ENCODE results near the gene CLDND2.

CLDND2 gene

DNA sequence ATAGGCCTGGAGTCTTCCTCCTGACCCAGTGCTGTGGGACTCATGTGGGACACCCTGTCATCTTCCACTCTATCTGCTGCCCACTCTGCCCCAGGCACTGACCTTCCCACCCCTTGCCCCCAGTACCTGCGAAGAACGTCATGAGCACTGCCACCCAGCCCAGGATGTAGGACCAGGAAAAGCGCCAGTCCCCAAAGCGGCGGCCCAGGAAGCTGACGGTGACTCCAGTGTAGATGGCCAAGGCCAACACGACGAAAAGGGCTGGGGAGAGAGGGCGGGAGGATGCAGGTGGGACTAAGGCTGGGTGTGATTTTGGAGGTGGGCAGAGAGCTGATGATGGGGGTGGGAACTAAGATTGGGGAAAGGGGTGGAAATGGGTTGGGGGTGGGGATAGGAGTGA lies 11.6 kb upstream of the CLDND2 start:
- DNase-seq: no peak

DNA sequence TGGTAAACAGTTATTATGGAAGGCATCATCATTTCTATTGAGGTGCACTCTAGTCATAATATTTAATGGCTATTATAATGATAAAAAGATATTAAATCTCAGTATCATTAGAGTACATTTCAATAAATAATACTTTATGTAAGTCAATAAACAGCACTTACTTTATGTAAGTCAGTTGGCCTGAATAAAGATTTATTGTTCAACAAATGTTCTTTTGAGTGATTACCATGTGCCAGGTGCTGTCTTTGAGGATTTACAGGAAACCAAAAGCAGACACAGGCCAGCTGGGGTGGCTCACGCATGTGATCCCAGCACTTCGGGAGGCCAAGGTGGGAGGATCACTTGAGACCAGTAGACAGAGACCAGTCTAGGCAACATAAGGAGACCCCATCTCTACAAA lies 8.6 kb upstream of the CLDND2 start:
- DNase-seq: no peak

DNA sequence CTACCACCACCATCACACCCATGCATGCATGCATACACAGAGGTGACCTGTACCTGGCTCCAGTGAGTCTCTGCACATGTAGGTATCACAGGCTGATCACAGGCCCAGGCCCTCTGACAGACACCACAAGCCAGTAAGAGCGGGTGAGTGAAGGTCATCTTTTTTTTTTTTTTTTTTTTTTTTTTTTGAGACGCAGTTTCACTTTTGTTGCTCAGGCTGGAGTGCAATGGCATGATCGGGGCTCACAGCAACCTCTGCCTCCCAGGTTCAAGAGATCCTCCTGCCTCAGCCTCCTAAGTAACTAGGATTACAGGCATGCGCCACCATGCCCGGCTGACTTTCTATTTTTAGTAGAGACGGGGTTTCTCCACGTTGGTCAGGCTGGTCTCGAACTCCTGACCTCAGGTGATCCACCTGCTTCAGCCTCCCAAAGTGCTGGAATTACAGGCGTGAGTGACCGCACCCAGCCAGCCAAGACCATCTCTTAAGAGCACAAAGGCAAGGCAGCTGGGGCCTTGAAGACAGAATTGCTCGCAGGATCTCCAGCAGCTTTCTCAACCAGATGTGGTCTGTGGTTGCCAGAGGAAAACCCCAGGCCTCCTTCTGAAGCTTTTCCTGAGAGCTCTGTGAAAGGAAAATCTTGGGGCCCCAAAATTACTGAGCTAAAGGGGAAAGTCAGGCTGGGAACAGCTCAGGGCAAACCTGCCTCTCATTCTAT lies 6.9 kb upstream of the CLDND2 start:
- no peak for DNase-seq

DNA sequence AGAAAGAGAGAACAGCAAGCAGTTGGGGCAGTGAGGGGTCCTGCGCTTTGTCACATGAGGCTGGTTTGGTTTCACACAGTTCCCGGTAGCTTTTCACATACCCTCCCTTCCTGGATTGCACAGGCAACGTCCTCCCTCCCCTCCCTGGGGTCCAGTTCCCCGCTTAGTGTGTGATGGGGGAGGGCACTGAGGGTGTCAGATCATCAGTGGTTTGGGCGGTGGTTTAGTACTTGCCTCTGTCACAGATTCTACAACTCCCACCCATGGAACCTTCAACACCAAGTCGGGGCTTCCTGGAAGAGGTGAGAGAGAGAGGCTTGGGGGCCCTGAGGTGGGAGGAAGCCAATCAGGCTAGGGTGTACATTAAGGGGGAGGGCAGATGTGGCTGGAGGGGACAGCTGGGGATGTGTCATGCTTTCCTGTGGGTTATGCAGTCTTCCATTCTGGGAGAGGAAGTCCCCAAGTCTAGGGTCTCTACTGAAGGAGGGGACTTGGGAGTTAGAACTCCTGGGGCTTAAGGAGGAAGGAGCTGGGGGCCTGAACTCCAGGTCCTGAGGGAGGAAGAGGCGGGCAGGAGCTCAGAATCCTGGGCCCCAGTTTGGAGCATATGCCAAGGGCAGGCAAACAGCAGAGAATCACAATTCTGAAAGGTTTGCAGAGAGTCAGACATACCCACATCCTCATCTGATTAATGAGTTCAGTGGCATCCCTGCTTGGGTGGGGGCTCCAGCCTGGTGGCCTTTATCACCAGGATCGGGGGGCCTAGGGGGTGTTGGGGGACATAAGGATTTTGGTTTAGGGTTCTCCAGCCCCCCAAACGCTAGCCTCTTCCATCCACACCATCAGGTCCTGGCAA lies 4.1 kb upstream of the CLDND2 start, which contains the start of gene NKG7:
NKG7 (minus strand) TSS at position 6 of the 856 bp plus-strand sequence. CDS start 119 bp downstream, outside the sequence.
- no peak for DNase-seq

DNA sequence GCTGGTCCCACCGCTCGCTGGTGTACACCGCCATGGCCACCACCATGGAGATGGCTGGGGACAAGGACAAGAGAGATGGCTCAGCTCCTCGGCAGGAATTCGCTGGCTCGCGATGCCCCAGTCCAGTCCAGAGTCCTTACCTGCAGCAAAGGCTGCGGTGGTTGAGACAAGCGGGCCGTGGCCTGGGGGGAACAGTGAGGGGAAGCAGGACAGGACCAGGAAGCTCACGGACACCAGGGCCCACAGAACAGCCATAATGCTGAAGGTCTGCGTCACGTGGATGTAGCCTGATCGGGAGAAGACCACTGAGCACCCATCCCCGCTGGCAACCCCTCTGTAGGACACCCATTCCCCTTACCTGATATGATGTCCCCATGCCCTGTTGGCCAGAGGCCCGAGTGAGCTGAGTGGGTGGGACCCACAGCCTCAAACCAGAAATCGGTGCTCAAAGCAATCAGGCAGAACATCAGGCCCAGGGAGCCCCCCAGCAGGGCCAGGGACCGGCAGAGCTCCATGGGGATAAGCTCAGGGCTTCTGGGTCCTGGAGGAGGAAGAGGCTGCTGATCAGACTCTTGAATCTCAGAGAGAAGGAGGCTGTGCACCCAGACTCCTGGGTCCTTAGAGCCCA lies 3.3 kb upstream of the CLDND2 start:
- no peak for DNase-seq

DNA sequence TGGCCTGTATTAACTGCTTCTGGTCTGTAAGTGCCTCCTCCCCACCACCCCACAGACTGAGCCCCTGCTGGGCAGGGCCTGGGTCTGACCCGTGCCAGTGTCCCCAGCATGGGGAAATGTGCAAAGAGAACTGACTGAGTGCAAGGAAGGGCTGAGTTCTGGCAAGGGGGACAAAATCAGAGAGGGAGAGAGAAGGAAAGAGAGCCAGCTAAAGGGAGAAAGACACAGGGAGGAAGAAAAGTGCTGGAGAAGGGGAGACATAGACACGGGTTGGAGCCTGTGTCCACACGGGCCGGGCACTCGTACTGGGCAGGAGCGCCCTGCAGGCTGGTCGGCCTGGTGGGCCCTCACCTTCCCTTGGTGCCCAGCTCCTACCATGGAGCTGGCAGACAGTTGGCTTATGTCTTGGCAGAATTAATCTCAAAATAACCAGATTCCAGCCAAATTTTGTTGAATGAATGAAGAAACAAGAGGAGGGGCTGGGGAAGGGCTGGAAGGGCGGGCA lies 2.4 kb upstream of the CLDND2 start:
- DNase-seq: no peak

DNA sequence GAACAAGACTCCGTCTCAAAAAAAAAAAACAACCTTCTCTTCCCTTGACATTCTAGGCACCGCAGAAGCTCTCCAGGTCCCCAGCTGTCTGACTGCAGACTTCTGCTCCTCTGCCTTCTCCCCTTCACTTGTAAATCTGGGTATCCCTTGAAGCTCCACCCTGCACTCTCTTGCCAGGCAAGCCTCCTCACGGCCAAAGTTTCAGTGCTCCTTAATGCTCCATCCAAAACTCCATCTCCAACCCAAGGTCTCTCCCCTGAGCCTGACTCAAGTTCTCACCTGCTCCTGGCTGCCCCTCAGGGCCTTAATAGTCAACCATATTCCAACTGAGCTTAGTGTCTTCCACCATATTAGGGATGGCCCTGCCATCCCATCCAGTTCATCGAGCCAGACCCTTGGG lies 1.4 kb upstream of the CLDND2 start:
- no peak for DNase-seq

DNA sequence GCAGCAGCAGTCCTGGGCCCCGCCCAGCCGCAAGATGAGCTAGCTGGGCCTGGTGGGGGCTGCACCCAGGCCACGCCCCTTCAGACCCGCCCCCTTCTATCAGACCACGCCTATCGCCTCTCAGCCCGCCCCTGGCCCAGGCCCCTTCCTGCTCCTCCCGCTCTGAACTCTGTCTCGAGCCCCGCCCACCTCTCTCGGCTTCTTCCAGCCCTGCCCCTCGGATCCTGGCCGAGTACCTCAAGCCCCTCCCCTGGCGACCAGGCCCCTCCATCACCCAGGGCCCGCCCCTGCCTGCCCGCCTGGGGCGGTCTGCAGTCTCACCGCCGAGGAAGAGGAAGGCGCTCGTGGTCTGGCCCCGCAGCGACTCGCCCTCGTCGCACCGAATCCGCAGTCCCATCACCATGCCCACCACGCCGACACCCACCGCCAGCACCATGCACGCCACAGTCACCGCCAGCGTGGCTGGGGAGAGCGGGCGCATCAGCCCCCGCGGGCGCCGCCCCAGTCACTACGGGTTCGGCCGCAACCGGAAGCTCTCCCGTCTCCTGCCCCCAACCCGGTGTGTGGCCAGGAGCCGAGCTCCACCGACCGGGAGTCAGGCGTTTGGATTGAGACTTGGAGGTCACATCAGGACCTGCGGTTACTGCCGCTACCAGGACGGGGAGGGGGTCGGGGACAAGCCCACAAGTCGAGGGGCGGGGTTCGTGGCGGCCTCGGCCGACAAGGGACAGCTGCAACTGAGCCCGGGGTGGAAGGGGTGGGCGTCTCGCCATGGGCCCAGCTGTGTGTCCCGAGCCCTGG lies 1.0 kb downstream of the CLDND2 start:
- peak; percentile 92 for DNase-seq

DNA sequence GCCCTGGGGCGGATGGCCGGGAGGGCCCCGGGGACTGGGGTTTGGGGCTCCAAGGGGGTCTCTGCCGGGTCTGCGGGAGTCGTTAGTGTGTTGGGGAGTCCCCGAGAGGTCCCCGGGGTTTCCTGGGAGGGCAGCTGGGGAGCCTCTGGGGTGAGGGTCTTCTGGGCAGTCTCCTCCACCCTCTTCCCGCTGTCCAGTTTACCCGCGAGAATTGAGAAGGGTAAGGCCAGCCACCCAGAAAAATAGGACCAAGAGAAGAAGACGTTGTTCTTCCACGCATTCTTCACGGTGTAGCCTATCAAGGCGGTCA lies 1.6 kb downstream of the CLDND2 start:
- DNase-seq: no peak

DNA sequence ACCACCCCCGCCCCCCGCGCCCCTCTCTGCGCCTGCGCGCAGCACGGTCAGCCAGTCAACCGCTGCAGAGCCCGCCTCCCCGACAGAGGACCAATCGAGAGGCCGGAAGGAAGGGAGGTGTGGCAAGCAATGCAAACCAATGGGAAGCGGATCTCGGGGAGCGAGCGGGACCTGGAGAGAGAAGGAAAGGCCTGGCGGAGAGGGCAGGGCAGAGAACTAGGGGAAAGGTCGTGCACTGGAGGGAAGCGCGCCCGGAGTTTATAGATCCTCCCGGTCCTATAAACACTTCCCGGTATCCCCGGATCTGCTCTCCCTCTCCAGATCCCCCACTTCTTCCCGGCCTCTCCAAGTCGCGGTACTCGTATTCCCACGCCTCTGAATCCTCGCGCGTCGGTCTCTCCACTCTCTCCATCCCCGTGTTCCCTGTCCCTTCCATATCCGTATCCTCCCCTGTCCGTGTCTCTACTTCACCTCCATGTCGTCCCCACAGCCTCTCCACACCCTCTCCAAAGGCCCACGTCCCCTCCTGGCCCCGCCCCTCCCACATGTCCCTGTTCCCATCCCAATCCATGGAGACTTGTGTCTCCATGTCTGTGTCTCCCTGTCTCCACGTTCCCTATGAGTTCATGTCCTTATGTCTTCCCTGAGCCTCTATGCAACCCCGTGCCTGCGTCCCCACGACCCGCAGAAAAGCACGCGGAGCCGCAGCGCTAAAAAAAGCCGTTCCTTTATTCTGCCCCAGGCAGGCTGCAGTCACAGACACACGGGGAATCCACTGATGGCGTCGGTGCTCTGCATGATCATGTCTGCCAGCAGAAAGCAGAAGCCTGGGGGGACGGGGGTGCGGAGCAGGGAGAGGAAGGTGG lies 2.2 kb downstream of the CLDND2 start:
- DNase-seq: peak; percentile 94

DNA sequence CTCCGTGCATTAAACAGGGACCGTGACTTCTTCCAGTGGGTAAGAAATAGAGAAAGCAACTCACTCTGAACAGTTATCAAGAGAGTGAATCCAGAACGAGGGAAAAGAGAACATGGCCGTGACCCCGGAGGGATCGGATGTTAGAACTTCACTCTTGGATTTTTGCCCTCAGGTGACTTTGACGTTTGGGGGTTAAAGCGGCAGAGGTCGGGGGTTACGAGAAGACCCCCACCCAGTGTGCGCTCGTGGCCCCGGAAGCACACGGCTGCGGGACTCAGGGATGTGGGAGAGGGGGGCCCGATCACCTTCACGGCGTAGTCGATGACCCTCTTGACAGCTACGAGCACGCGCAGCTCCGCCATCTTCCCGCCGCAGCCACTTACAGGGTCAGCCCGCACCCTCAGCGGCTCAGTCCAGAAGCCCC lies 2.8 kb downstream of the CLDND2 start, which contains the start of gene ETFB:
ETFB (minus strand) TSS at position 424 of the 424 bp plus-strand sequence; CDS start at position 362, 62 bp downstream.
- no peak for DNase-seq

DNA sequence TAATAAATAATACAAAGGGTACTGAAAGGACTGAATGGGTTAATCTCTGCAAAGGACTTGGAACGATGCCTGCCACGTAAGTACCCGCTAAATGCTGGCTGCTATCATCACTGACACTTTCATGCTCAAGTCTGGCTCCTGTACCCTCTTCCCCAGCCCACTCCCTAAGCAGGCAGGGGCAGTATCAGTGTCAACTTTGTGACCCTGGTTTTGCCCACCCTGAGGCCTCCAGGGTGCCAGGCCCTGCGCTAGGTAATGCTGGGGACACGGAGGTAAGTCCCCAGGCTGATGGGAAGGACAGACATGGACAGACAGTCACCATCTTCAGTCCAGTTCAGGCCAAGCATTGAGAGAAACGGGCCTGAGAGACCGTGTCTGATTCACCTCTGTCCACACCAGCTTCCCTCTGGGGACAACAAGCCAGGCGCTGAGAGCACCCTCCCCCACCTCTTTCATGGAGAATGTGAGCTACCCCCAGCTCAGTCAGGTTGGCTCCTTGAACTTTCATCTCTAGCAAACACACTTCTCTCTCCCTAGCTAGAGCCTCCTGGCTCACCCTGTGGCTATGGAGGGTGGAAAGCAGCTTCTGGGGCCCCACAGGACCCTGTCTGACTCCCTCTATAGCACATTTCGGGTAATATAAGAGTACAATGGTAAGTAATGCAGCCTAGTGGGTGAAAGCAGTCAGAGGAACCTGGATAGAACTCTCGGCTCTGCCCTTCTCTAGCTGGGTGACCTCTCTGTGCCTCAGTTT lies 3.4 kb downstream of the CLDND2 start:
- no peak for DNase-seq

DNA sequence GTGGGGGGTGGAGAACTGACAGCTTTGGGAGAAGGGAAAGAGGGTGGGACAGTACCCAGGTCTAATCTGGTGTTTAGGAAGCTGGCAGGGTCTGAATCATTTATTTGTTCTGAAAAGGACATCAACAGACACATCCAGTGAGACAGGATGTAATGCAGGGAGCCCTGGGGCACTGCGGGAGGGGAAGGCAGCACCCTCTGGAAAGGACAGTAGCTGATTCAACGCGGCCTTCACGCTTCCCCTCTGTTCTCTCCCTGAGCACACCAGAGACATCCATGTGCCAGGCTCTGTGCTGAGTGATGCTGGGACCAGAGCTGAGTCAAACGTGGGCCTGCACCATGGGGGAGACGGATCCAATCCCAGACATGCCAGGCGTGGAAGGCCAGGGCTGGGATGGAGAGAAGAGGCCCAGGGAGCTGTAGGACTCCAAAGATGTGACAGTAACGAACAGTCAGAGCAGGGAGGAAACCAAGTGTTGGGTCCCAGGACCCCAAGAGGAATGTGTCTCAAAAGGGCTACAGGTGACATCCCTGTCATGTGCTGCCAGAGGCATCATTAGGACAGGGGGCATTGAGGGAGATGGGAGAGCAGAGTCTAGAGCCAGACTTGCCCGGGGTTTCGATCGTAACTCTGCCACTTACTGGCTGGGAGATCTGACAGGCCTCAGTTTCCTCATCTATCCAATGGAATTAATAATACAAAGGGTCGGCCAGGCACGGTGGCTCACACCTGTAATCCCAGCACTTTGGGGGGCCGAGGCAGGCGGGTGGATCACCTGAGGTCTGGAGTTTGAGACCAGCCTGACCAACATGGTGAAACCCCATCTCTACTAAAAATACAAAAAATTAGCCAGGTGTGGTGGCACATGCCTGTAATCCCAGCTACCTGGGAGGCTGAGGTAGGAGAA lies 4.3 kb downstream of the CLDND2 start:
- no peak for DNase-seq

DNA sequence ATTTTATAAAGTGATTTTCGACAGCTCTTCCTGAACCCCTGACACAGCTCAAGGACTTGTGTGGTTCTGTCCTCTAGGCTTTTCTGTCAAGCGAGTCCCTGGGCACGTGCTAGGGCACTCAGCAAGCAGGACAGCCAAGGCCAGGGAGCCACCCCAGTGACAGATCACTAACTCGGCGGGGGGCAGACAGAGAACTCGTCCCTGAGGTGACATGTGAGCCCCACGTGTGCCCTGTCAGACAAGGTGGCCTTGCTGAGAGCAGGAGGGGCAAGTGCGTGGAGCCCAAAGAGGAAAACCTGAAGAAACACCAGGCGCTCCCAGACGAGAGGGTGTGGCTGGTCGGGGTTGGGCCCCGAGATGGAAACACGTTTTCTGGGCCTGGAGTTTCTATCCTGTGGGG lies 7.6 kb downstream of the CLDND2 start:
- no peak for DNase-seq

DNA sequence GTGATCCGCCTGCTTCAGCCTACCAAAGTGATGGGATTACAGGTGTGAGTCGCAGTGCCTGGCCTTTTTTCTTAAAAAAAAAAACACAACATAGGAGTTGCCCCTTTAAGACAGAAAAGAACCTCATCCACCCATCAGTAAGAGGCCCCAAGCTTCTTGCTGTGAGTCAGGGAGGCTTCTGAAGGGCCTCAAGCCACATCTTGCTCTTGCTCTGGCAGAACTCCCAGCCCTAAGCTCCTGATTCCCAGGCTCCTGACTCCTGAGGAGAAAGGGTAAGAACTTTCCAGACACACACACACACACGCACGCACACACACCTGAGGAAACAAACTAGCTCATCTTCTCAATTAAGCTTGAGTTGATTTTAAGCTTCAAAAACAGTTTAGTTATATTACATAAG lies 9.5 kb downstream of the CLDND2 start:
- no peak for DNase-seq

DNA sequence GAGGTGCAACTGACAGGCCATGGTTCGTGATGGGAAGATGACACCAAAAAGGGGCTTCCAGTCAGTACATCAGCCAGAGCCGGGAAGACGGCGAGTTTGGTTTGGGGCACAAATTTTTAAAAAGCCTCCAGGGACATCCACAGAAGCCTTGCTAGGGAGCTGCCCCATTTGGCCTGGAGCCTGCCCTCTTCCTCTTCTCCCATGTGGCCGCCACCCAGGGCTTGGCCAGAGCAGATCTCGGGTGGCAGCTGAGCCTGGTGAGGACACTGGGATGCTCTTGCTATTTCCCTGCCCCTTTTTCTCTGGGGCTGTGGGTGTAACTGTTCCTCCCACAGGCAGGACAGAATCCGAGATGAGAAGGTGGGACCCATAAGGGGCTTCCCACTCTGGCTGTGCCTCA lies 10.9 kb downstream of the CLDND2 start:
- DNase-seq: no peak

DNA sequence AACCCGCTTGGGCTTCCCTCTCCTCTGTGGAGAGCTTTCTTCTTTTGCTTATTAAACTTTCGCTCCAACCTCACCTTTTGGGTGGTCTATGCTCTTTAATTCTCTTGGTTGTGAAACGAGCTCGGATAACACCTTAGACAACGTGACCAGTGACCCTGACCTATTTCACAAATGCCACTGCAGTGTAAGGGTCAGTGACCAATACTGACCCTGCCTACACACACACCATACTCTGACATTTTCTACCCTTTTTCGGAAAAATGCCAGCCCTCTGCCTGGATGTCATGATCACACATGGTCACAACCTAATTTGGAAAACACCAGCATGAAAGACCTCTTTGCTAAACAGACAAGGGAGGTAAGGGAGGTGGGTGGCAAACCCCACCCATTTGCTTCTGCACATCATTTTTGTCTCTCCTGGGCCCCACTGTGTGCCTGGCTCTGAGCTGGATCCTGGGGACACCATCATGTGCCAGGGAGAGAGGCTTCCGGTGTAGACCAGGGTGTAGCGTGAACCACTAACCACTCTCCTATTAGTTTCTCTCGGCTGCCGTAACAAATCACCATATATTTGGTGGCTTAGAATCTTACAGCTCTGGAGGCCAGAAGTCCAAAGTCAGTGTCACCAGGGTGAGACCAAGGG lies 12.5 kb downstream of the CLDND2 start:
- DNase-seq: no peak

DNA sequence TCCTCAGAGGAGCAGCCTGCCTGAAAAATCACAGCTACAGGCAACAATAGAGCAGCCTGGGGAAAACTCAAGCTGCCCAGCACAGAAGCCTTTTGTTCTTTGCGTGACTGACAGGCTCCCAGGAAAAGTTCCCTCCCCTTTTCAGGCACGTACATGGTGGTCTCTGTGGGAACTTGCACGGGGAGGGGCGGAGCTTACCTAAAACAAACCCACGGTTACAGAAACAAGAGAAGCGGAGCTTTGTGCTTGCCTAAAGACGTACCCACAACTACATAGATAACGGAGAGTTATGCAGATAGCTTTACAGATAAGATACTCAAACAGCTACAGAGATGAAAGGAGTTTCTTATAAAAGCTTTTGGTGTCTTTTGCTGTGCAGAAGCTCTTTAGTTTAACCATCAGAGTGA lies 14.1 kb downstream of the CLDND2 start:
- DNase-seq: no peak

DNA sequence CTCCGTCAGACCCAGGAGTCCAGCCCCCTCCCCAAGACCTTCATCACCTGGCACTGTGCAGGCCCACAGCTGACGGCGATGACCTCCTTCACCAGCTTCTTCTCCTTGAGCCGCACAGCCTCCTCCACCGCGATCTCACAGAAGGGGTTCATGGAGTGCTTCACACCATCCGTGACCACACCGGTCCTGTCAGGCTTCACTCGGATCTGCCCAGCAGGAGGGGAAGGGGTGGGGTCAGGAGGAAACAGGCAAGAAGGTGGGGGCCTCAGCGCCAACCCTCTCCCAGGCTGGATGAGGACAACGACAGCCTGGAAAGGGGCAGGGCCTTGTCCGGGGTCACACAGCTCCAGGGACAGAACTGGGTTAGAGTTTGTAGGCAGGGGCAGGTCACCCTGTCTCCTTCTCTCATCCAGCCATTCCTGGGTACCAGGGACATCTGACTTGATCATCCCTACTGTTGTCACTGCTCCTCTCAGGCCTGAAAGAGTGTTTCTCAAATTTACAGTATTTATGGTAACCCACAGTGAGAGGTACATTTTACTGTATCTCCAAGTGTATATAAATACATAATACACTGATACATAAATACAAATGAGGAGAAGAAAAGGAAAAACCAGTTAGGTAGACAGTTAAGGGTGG lies 14.6 kb downstream of the CLDND2 start:
- no peak for DNase-seq
